HT-29 (cell line): Measurements from ENCODE around the gene CEP250. TPM values are rescaled to one million over a fixed set of nuclear protein-coding genes. Genes with fewer than 3 reads are reported as not detected.
"Not testable (repeated sequence)": the region's sequence is repeated elsewhere in the genome, so short reads cannot be mapped to it uniquely, and the experiment has no call there.

Experiments used
- DNase-seq: peaks from one replicate; pipeline ENCODE4 v3.0.0-alpha.2; 2015; ENCODE audit warnings: low spot score
- total RNA-seq: library from RNA; depleted of rRNA; stranded (reverse); fragments of >200 nt; shearing (Covaris generic); gene quantifications from 2 replicates; pipeline ENCODE4 v1.2.3, GENCODE V29; 2014

CEP250 gene
- total RNA-seq, 1 experiment from 2014 or later = 30.2 TPM

- DNase-seq = peak; percentile 47
Observed at GRCh38 chr20:35451295-35451694, 4.1 kb upstream of the CEP250 start.

- DNase-seq = no peak
Observed at GRCh38 chr20:35453647-35454046, 1.8 kb upstream of the CEP250 start.

GRCh38 chr20:35456700-35457099 is 1.3 kb downstream of the CEP250 start:
- DNase-seq = not testable (repeated sequence)

- DNase-seq = not testable (repeated sequence)
Observed at GRCh38 chr20:35457539-35457938, 2.1 kb downstream of the CEP250 start.

- DNase-seq = no peak
Observed at GRCh38 chr20:35458388-35458787, 3.0 kb downstream of the CEP250 start.

DNA sequence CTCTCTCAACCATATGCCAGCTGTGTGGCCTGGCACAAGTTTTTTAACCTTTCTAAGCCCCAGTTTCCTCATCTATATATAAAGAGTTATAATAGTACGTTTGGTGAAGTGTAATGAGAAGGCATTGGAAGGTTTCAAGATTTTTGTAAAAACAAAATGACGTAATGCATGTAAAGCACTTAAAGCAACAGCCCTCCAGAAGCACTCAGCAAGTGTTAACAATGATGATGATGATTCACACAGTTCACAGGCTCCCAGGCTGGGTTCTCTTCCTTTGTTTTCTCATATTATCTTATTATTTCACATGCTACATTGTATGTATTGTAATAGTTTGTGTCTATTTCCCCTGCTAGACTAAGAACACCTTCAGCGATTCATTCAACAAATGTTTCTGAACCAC is 6.2 kb downstream of the CEP250 start:
- DNase-seq = no peak

DNA sequence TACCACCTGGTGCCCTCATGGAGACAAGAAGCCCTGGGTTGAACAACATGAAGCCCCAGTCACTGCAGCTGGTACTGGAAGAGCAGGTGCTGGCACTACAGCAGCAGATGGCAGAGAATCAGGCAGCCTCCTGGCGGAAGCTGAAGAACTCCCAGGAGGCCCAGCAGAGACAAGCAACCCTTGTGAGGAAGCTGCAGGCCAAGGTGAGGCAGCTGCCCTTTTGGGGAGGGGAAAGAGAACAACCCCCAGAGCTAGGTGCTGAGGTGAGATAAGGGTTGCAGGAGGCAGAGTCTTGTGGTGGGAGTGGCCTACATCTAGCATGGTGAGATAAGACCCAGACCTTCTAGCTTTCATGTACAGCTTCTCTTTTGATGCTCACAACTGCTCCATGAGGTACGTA is 7.0 kb downstream of the CEP250 start:
- no peak for DNase-seq

DNA sequence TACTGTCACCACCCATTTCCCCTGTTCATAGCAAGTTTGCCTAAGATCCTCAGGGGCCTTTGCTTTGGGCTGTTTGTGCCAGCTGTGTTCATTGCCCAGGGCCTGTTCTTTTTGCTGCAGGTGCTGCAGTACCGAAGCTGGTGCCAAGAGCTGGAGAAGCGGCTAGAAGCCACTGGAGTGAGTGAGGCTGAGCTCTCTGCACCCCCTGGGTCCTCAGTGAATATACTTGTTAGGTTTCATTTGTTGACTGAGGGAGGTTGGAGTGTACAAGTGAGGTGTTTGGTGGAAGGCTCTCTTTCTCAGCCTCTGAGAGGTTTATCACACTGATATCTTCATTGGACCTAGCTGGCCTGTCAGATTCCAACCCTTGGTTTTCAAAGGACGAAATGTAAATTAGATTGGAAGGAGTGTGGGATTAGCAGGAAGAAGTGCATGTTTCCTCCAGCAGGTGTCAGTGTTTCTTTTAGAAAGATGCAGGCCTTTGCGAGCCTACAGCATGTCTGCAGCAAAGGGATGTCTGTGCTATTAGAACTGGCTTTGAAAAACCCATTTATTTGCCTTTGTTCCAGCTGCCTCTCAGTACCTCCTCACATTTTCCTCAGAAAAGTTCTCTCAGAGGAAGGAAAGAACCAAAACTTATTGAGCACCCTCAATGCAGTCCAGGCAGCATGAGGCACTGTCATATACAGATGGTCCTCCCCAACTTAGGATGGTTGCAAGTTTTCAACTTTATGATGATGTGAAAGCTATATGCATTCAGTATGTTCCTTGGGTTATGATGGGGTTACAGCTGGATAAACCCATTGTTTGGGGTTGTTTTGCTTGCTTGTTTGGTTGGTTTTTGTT is 8.3 kb downstream of the CEP250 start:
- peak; percentile 95 for DNase-seq

DNA sequence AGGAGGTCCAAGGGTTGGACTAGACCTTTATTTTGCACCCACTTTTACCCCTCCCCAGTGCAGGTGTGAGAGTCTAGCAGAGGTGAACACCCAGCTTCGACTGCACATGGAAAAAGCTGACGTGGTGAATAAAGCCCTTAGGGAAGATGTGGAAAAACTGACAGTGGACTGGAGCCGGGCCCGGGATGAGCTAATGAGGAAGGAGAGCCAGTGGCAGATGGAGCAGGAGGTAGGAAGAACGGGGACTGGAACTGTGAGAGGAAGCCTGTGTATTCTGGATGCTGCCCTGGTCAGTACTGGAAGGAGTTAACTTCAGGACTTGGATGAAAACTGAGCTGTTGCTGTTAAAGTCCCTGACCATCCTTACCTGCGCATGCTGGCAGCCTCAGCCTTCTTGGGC is 10.6 kb downstream of the CEP250 start:
- no peak for DNase-seq

- DNase-seq = no peak
Observed at GRCh38 chr20:35466856-35467255, 11.5 kb downstream of the CEP250 start.

DNA sequence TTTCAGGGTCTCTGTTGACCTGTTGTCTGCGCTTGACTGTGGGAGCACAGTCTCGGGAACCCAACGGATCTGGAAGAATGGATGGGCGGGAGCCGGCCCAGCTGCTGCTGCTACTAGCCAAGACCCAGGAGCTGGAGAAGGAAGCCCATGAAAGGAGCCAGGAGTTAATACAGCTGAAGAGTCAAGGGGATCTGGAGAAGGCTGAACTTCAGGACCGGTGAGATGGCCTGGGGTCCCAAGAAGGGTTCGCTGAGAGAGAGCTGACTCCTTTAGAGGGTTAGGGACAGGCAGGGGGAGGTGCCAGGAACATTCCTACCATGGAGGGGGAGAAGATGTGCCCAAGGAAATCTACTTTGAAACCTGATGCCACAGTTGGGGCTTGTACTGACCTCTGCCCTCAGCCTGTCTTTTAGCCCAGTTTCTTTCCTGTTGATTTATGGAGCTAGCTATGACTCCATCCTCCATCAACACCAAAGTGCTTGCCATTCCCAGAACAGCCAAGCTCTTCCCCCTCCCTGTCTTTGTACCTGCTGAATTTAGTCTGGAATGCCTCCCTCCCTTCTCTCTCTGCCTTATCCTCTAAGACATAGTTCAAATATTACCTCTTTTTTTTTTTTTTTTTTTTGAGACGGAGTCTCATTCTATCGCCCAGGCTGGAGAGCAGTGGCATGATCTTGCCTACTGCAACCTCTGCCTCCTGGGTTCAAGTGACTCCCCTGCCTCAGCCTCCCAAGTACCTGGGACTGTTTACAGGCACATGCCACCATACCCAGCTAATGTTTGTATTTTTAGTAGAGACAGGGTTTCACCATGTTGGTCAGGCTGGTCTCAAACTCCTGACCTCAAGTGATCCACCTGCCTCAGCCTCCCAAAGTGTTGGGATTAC is 12.2 kb downstream of the CEP250 start:
- DNase-seq = peak; percentile 78

DNA sequence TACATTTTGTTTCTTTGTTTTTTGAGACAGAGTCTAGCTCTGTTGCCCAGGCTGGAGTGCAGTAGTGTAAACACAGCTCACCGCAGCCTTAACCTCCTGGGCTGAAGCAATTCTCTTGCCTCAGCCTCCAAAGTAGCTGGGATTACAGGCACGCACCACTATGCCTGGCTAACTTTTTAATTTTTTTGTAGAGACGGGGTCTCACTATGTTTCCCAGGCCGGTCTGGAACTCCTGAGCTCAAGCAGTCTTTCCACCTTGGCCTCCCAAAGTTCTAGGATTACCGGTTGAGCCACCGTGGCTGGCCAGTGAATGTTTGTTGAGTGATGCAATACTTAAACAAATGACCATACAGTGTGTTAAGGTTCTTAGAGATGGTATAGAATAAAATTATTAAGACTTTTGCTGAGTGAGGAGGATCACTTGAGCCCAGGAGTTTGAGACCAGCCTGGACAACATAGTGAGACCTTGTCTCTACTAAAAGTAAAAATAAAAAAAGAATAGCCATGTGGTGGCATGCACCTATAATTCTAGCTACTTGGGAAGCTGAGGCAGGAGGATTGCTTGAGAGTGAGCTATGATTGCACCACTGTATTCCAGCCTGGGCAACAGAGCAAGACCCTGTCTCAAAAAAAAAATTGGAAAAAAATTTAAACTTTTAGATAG is 13.4 kb downstream of the CEP250 start:
- DNase-seq = no peak

DNA sequence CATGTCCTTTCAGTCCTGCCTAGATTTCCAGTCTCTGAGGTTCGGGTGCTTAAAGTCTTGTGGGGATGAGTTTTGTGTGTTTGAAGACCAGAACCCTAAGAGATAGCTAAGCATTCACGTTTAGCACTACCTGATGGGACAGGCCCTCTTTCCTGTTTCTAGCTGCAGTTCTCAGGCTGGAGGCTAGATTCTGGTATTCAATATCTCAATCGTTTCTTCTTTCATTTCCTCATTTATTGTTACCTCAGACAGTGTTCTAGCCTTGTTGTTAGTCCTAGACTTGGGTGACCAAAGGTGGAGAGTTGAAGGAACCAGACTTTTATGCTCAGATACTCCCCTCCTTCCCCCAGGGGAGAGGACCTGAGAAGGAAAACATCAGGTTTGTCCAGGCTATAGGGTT is 16.8 kb downstream of the CEP250 start:
- DNase-seq = no peak

GRCh38 chr20:35473684-35474083 is 18.3 kb downstream of the CEP250 start:
- no peak for DNase-seq

DNA sequence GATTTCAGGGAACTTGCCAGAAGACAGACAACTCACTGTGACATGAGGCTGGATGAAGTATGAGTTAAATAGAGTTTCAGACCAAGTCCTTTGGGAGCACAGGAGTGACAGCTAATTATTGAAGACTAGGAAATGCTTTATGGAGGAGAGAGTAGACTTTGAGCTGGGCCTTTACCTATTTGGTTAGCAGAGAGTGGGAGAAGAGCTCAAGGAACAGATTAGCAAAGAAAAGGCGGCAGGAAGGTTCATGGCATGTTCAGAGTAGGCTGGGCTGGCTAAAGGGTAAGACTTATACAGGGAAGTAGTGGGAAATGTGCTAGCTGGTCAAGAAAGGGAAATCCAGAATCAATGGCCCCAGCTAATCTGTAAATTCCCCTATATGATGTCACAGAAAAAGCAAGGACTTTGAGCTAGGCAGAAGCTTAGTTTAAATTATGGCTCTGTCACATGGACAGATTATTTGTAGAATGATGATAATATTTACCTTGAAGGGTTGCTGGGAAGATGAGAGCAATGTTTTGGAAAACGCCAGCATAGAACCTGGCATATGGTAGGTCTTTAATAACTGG is 19.0 kb downstream of the CEP250 start:
- DNase-seq = no peak

DNA sequence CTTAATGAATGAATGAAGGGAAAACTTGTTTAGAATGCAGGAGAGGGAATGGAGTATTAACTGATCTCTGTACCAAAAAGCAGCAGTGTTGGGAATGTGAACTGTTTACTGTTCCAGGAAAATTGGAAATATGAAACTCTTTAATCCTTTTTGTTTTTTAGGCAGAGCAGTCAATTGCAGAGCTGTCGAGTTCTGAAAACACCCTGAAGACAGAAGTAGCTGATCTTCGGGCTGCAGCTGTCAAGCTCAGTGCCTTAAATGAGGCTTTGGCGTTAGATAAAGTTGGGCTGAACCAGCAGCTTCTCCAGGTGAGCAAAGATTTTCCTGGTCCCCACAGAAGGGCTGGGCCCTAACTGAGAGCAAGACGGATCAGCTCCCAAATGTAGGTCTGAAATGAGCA is 20.9 kb downstream of the CEP250 start:
- no peak for DNase-seq

DNA sequence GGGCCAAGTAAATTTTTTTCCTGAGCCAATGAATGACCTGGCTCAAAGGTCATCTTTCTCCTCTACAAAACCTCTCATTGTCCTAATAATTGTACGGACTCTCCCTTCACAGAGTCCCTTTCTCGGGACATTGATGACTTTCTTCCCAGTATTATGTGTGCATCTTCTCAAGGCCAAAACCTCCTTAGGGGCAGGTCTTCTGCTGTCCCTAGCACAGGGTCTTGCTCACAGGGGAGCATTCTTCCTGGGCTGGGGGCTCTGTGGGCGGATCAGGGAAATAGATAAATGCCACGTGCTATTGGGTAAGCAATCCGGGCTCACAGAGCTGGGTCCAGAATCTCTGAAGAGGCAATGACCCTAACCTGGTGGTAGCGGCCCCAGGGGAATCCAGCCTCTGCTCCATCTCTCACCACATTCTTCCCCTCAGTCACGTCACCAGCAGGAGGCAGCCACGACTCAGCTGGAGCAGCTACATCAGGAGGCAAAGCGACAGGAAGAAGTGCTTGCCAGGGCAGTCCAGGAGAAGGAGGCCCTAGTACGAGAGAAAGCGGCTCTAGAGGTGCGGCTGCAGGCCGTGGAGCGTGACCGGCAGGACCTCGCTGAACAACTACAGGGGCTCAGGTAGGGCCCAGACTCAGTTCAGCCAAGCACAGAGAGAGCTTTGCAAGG is 23.5 kb downstream of the CEP250 start:
- DNase-seq = no peak

GRCh38 chr20:35479798-35480197 is 24.4 kb downstream of the CEP250 start:
- DNase-seq = no peak

- DNase-seq = no peak
Observed at GRCh38 chr20:35487479-35487878, 32.1 kb downstream of the CEP250 start.

GRCh38 chr20:35489717-35490116 is 34.3 kb downstream of the CEP250 start:
- DNase-seq = no peak

DNA sequence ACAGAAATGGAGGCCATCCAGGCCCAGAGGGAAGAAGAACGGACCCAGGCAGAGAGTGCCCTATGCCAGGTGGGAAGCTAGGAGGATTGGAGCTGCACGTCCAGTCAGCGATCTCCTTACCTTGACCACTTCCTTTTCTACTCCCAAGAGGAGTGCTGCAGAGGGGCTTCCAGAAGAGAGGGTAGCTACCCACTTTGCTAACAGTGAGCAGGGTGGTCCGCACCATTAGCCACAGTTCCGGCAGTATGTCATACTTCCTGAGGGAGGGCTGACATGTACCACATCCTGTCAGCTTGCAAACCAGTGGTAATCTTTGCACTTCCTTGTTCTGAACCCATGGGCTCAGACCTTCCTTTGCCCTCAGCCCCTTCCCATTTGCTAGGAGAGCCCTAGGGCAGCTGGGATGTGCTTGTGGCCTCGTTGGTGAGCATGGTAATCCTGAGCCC is 35.4 kb downstream of the CEP250 start:
- no peak for DNase-seq
